PC-9 (cell line): ENCODE results near the gene EPS15.

Source experiments
- CTCF ChIP-seq: fragments of 200-600 bp; sonication (generic); conservative IDR thresholded peaks from 2 replicates; pipeline ENCODE4 v1.6.1; 2017; ENCODE audit warnings: mixed run types, antibody characterized with exemption, mild to moderate bottlenecking, moderate library complexity
- EZH2 ChIP-seq: fragments of 200-600 bp; sonication (generic); IDR thresholded peaks from 2 replicates; pipeline ENCODE4 v1.8.0; 2017; ENCODE audit warnings: antibody characterized with exemption, low read depth

- no peak for TF ChIP-seq CTCF
- TF ChIP-seq EZH2, result no peak
Measured at GRCh38 chr1:51425955-51426354, 93.1 kb downstream of the EPS15 start.
